ENCODE results near the gene PSEN1.

Gene PSEN1

DNA sequence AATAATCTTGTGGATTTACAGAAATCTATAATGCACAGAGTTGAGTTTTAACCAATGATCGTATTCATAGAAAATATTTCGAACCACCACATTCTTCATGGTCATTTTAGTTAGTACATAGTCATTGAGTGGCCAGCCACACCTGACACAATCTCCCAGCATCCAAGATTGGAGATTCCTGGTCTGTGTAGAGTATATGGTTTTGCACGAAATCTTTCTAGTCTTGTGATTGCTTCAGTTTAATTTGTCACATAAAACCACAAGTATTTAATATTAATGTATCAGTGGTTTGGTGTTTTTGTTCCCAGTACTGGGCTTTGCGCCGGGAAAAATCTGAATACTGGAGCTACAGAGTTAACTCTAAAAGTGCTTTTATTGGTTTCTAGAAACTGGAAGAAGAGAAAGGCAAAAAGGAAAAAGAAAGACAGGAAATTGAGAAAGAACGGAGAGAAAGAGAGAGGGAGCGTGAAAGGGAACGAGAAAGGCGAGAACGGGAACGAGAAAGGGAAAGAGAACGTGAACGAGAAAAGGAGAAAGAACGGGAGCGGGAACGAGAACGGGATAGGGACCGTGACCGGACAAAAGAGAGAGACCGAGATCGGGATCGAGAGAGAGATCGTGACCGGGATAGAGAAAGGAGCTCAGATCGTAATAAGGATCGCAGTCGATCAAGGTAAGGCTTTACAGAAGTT, 33.4 kb upstream of the PSEN1 start:
- Histone ChIP-seq H3K18ac (ENCODE audit: low read length) (no peak overlapping the region), H3K27me3 (ENCODE audit: insufficient read depth, low read length) (no peaks in the 10 kb centered on the region), H4K8ac (ENCODE audit: low read depth, low read length) (no peak overlapping the region), H3K4me1 (ENCODE audit: control insufficient read depth in 1 of 2, insufficient read depth in 2 of 2, low read length in 2 of 2) (no peaks in the 10 kb centered on the region), H4K12ac (ENCODE audit: low read depth, low read length) (no peak overlapping the region), H3K4me2 (ENCODE audit: low read length) (no peak overlapping the region), H3K9me3 (ENCODE audit: insufficient read depth, low read depth, low read length) (no peaks in the 10 kb centered on the region), H4K91ac (ENCODE audit: low read depth, low read length) (no peak overlapping the region), H3K36me3 (ENCODE audit: control insufficient read depth in 1 of 2, insufficient read depth in 2 of 2, low read length in 2 of 2) (peaks cover 19 to 33% of the 10 kb centered on the region in 2 experiments), H3K9ac (ENCODE audit: low read length) (no peak overlapping the region), H2BK120ac (ENCODE audit: insufficient read depth, low read length, poor library complexity) (no peak overlapping the region), H2AFZ (ENCODE audit: insufficient read depth, low read length, poor library complexity) (no peak overlapping the region), H3K14ac (ENCODE audit: low read length) (no peak overlapping the region), H3K4me3 (ENCODE audit: low read depth, low read length) (no peak overlapping the region), H3K23ac (ENCODE audit: low read length) (no peak overlapping the region), H2BK5ac (ENCODE audit: low read depth, low read length, poor library complexity) (no peak overlapping the region), H2BK12ac (ENCODE audit: low read length) (no peak overlapping the region), H2AK5ac (ENCODE audit: low read length) (no peak overlapping the region), H3K79me1 (ENCODE audit: low read length) (no peaks in the 10 kb centered on the region), H3K79me2 (ENCODE audit: control insufficient read depth, insufficient read depth, low read length, poor library complexity) (no peaks in the 10 kb centered on the region), H3K4ac (ENCODE audit: low read depth, low read length) (no peak overlapping the region), H3K27ac (ENCODE audit: low read depth, low read length) (no peak overlapping the region)
- DNase-seq: no peak
- over 99% methylated on average over 14 of the region's 27 CpGs for WGBS (ENCODE audit: extremely low coverage, insufficient coverage, insufficient read length)

DNA sequence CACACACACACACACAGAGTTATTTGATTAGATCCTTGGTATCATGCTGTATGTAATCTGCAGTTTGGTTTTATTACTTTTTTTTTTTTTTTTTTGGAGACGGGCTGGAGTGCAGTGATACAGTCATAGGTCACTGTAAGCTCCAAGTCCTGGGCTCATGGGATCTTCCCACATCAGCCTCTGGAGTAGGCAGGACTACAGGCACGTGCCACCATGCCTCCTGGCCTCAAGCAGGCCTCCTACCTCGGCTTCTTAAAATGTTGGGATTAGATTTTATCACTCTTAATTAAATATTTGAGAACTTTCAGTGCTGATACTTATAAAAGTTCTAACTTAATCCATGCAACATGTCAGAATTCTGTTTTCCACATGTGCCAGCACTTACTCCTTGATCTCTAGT, 31.3 kb upstream of the PSEN1 start:
- no peak overlapping the region for H3K4ac ChIP-seq (ENCODE audit: low read depth, low read length)
- no peak for DNase-seq
- no peaks in the 10 kb centered on the region for H3K9me3 ChIP-seq (ENCODE audit: insufficient read depth, low read depth, low read length)
- no peak overlapping the region for H4K12ac ChIP-seq (ENCODE audit: low read depth, low read length)
- H2BK5ac ChIP-seq (ENCODE audit: low read depth, low read length, poor library complexity): no peak overlapping the region
- no CpG with 5 or more reads among the region's 3 CpGs for WGBS (ENCODE audit: extremely low coverage, insufficient coverage, insufficient read length)
- peaks cover 24 to 38% of the 10 kb centered on the region in 2 experiments for H3K36me3 ChIP-seq (ENCODE audit: control insufficient read depth in 1 of 2, insufficient read depth in 2 of 2, low read length in 2 of 2)
- no peak overlapping the region for H2AK5ac ChIP-seq (ENCODE audit: low read length)
- H4K91ac ChIP-seq (ENCODE audit: low read depth, low read length): no peak overlapping the region
- H4K8ac ChIP-seq (ENCODE audit: low read depth, low read length): no peak overlapping the region
- no peak overlapping the region for H3K27ac ChIP-seq (ENCODE audit: low read depth, low read length)
- H3K23ac ChIP-seq (ENCODE audit: low read length): no peak overlapping the region
- no peaks in the 10 kb centered on the region for H3K4me1 ChIP-seq (ENCODE audit: control insufficient read depth in 1 of 2, insufficient read depth in 2 of 2, low read length in 2 of 2)
- H3K14ac ChIP-seq (ENCODE audit: low read length): no peak overlapping the region
- H2BK120ac ChIP-seq (ENCODE audit: insufficient read depth, low read length, poor library complexity): no peak overlapping the region
- no peaks in the 10 kb centered on the region for H3K79me2 ChIP-seq (ENCODE audit: control insufficient read depth, insufficient read depth, low read length, poor library complexity)
- H3K4me2 ChIP-seq (ENCODE audit: low read length): no peak overlapping the region
- no peaks in the 10 kb centered on the region for H3K79me1 ChIP-seq (ENCODE audit: low read length)
- no peak overlapping the region for H2AFZ ChIP-seq (ENCODE audit: insufficient read depth, low read length, poor library complexity)
- H3K4me3 ChIP-seq (ENCODE audit: low read depth, low read length): no peak overlapping the region
- no peak overlapping the region for H3K18ac ChIP-seq (ENCODE audit: low read length)
- no peak overlapping the region for H2BK12ac ChIP-seq (ENCODE audit: low read length)
- H3K9ac ChIP-seq (ENCODE audit: low read length): no peak overlapping the region
- no peaks in the 10 kb centered on the region for H3K27me3 ChIP-seq (ENCODE audit: insufficient read depth, low read length)

- H3K4ac ChIP-seq (ENCODE audit: low read depth, low read length): no peak overlapping the region
- H3K18ac ChIP-seq (ENCODE audit: low read length): no peak overlapping the region
- no peak overlapping the region for H3K14ac ChIP-seq (ENCODE audit: low read length)
- no peak overlapping the region for H3K27ac ChIP-seq (ENCODE audit: low read depth, low read length)
- H3K9me3 ChIP-seq (ENCODE audit: insufficient read depth, low read depth, low read length): no peaks in the 10 kb centered on the region
- H3K36me3 ChIP-seq (ENCODE audit: control insufficient read depth in 1 of 2, insufficient read depth in 2 of 2, low read length in 2 of 2): peaks cover 29 to 42% of the 10 kb centered on the region in 2 experiments
- H2BK120ac ChIP-seq (ENCODE audit: insufficient read depth, low read length, poor library complexity): no peak overlapping the region
- H3K79me2 ChIP-seq (ENCODE audit: control insufficient read depth, insufficient read depth, low read length, poor library complexity): no peaks in the 10 kb centered on the region
- no peak overlapping the region for H2AFZ ChIP-seq (ENCODE audit: insufficient read depth, low read length, poor library complexity)
- H3K4me3 ChIP-seq (ENCODE audit: low read depth, low read length): no peak overlapping the region
- no peaks in the 10 kb centered on the region for H3K4me1 ChIP-seq (ENCODE audit: control insufficient read depth in 1 of 2, insufficient read depth in 2 of 2, low read length in 2 of 2)
- H2AK5ac ChIP-seq (ENCODE audit: low read length): no peak overlapping the region
- no peaks in the 10 kb centered on the region for H3K27me3 ChIP-seq (ENCODE audit: insufficient read depth, low read length)
- no peak overlapping the region for H3K4me2 ChIP-seq (ENCODE audit: low read length)
- H4K91ac ChIP-seq (ENCODE audit: low read depth, low read length): no peak overlapping the region
- no peak overlapping the region for H3K23ac ChIP-seq (ENCODE audit: low read length)
- H2BK12ac ChIP-seq (ENCODE audit: low read length): no peak overlapping the region
- WGBS (ENCODE audit: extremely low coverage, insufficient coverage, insufficient read length): over 99% methylated on average over 13 of the region's 16 CpGs
- H3K9ac ChIP-seq (ENCODE audit: low read length): no peak overlapping the region
- H2BK5ac ChIP-seq (ENCODE audit: low read depth, low read length, poor library complexity): no peak overlapping the region
- no peak overlapping the region for H4K8ac ChIP-seq (ENCODE audit: low read depth, low read length)
- no peak for DNase-seq
- H4K12ac ChIP-seq (ENCODE audit: low read depth, low read length): no peak overlapping the region
- H3K79me1 ChIP-seq (ENCODE audit: low read length): no peaks in the 10 kb centered on the region
Observed at GRCh38 chr14:73105727-73106126, 30.6 kb upstream of the PSEN1 start.

GRCh38 chr14:73116079-73116665, 20.1 kb upstream of the PSEN1 start:
- no peak overlapping the region for H2BK120ac ChIP-seq (ENCODE audit: insufficient read depth, low read length, poor library complexity)
- H2BK12ac ChIP-seq (ENCODE audit: low read length): no peak overlapping the region
- H3K4ac ChIP-seq (ENCODE audit: low read depth, low read length): no peak overlapping the region
- no peak overlapping the region for H3K23ac ChIP-seq (ENCODE audit: low read length)
- H3K79me1 ChIP-seq (ENCODE audit: low read length): no peaks in the 10 kb centered on the region
- H3K18ac ChIP-seq (ENCODE audit: low read length): no peak overlapping the region
- no peak overlapping the region for H3K4me2 ChIP-seq (ENCODE audit: low read length)
- no peak overlapping the region for H3K14ac ChIP-seq (ENCODE audit: low read length)
- no peak overlapping the region for H3K4me3 ChIP-seq (ENCODE audit: low read depth, low read length)
- peaks cover 21 to 44% of the 10 kb centered on the region in 2 experiments for H3K36me3 ChIP-seq (ENCODE audit: control insufficient read depth in 1 of 2, insufficient read depth in 2 of 2, low read length in 2 of 2)
- H3K9me3 ChIP-seq (ENCODE audit: insufficient read depth, low read depth, low read length): no peaks in the 10 kb centered on the region
- no peak overlapping the region for H2AFZ ChIP-seq (ENCODE audit: insufficient read depth, low read length, poor library complexity)
- H3K4me1 ChIP-seq (ENCODE audit: control insufficient read depth in 1 of 2, insufficient read depth in 2 of 2, low read length in 2 of 2): no peaks in the 10 kb centered on the region
- no peaks in the 10 kb centered on the region for H3K27me3 ChIP-seq (ENCODE audit: insufficient read depth, low read length)
- H2BK5ac ChIP-seq (ENCODE audit: low read depth, low read length, poor library complexity): no peak overlapping the region
- no peak overlapping the region for H4K91ac ChIP-seq (ENCODE audit: low read depth, low read length)
- H4K8ac ChIP-seq (ENCODE audit: low read depth, low read length): no peak overlapping the region
- WGBS (ENCODE audit: extremely low coverage, insufficient coverage, insufficient read length): no CpG with 5 or more reads among the region's 6 CpGs
- no peak overlapping the region for H3K9ac ChIP-seq (ENCODE audit: low read length)
- no peak for DNase-seq
- H3K79me2 ChIP-seq (ENCODE audit: control insufficient read depth, insufficient read depth, low read length, poor library complexity): no peaks in the 10 kb centered on the region
- H4K12ac ChIP-seq (ENCODE audit: low read depth, low read length): no peak overlapping the region
- H3K27ac ChIP-seq (ENCODE audit: low read depth, low read length): no peak overlapping the region
- no peak overlapping the region for H2AK5ac ChIP-seq (ENCODE audit: low read length)

All from trophoblast cell (in vitro differentiated cells and primary cell).